Aortic smooth muscle cell (primary cell): Measurements from ENCODE around the gene PSIP1. TPM values are rescaled to one million over a fixed set of nuclear protein-coding genes. Genes with fewer than 3 reads are reported as not detected.

Source experiments
- total RNA-seq: library from RNA; depleted of rRNA; stranded (reverse); fragments of >200 nt; gene quantifications from 2 replicates; pipeline ENCODE4 v1.2.3, GENCODE V29; 2014

Gene PSIP1
- total RNA-seq = 36.5 and 48.6 TPM in 2 replicates

DNA sequence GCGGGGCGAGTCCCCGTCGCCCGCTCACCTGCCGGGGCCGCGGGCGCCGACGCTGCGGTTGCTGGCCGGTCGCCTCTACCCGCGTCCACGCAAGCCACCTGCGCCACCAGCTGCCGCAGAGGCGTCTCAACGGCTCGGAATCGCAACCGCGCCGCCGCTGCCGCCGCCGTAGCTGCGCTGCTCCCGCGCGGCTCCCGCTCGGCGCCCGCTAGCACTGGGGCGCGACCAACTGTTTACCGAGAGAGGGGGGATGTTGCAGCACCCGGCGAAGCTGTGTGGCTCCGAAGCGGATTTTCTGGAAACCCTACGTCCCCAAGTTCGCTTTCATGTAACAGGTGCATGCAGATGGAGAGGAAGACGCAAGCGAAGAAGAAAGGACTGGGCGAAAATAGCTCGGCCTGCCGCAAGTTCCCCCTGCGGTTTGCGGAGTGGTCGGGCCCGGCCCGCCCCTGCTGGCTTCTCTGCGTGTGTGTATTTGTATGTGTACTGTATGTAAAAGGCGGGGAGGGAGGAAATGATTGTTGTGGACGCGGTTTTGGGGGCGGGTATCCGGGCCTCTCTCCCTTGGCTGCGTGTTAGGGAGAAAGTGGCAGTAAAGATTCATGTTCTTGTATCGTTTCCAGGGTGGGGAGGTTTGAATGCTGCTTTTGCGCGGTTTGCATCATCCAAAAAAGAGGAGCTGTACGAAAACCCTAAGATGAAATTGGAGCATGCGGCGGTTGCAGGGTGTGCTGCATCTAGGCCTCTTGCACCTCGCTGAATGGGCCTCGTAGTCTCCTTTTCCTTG is at the start of gene PSIP1:
Gene PSIP1, minus strand, starts transcription at position 182 of the 787 bp plus-strand sequence. CDS start 782 bp downstream, outside the sequence.

DNA sequence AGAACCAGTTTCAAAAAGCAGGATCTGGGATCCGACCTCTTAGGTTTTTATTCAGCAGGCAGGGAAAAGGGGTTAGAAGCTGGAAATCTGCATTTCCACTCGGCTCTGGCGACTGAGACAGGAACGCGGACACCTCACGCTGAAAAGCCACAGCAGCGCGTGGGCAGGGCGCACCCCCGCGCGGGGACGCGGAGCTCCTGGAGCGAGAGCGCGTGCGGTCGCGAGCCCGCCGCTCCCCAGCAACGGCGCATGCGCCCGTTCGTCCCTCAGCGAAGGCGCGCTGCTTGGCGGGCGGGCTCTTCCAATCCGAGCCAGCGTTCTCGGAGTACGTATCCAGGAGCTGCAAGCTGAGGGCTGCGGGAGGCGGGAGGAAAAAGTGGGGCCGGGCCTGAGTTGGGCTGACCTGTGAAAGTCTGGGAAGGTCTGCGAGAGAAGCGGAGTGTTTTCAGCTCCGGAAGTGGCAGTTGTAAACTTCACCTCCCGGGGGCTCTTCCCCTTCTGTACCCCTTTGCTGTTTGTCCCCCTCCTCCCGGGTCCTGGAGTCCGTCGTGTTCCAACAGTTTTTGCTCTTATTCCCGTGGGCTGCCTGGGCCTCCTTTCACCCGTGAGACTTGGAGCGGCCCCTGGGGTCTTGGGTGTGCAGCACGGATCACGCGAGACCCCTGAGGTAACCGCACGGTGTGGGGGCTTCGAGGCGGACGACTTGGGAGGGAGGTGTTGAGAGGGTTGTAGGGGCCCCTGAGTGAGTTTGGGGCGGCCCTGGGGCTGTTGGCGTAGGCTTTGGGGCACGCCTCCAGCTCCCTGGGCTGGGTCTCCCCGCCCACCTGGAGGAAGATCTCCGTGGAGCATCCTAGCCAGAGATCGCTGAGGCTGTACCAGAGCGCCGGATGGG is 42.1 kb upstream of the PSIP1 start, which contains the start of gene CCDC171:
Gene CCDC171, plus strand, starts transcription at position 408 of the 892 bp plus-strand sequence. CDS start 11,046 bp downstream, outside the sequence.

GRCh38 chr9:15422372-15423230 is 88.2 kb downstream of the PSIP1 start, which contains the start of gene SNAPC3:
TSS of gene SNAPC3 (plus strand) at chr9:15422876. CDS start at chr9:15422880, 4 bp downstream.

Other genes starting within 250 kb of the PSIP1 start
- 21.4 and 33.0 TPM in 2 replicates for gene TTC39B, start 203.8 kb downstream of the PSIP1 start, total RNA-seq
- 47.5 and 48.7 TPM in 2 replicates for gene SNAPC3, start 88.1 kb downstream of the PSIP1 start, total RNA-seq
- gene CCDC171, start 42.1 kb upstream of the PSIP1 start, total RNA-seq = 2.4 and 2.9 TPM in 2 replicates